HEK293 (cell line): Measurements from ENCODE around the gene PRKAR2B.

Experiments used
- SP2 ChIP-seq: fragments of 450-650 bp; formaldehyde crosslinking; IDR thresholded peaks from 2 replicates; pipeline ENCODE4 v1.5.1; 2016; ENCODE audit warnings: missing biosample characterization, missing genetic modification characterization
- ZNF155 ChIP-seq: fragments of 450-650 bp; formaldehyde crosslinking; IDR thresholded peaks from 2 replicates; pipeline ENCODE4 v1.5.1; 2016; ENCODE audit warnings: missing biosample characterization, missing genetic modification characterization
- ZNF274 ChIP-seq, 2 experiments: fragments of 200-500 bp in 1 of 2; fragments of 450-650 bp in 1 of 2; sonication (Bioruptor generic) in 1 of 2; formaldehyde crosslinking in 1 of 2; IDR thresholded peaks; 2 replicates each; pipeline versions ENCODE4 v1.5.1 to v1.6.1; 2014 to 2016; ENCODE audit warnings: borderline replicate concordance in 1 of 2, inconsistent platforms in 1 of 2, low read length in 1 of 2, missing biosample characterization in 1 of 2, missing genetic modification characterization in 1 of 2
- ZNF391 ChIP-seq: fragments of 450-650 bp; formaldehyde crosslinking; IDR thresholded peaks from 2 replicates; pipeline ENCODE4 v1.5.1; 2016; ENCODE audit warnings: low read depth, missing biosample characterization, missing genetic modification characterization, borderline replicate concordance
- TF ChIP-seq, protein P1 (sequence below): fragments of 450-650 bp; formaldehyde crosslinking; IDR thresholded peaks from 2 replicates; pipeline ENCODE4 v1.5.1; 2016; ENCODE audit warnings: missing biosample characterization, missing genetic modification characterization
- TF ChIP-seq, protein P2 (sequence below): fragments of 450-650 bp; formaldehyde crosslinking; IDR thresholded peaks from 2 replicates; pipeline ENCODE4 v1.5.1; 2016; ENCODE audit warnings: missing biosample characterization, missing genetic modification characterization

DNA sequence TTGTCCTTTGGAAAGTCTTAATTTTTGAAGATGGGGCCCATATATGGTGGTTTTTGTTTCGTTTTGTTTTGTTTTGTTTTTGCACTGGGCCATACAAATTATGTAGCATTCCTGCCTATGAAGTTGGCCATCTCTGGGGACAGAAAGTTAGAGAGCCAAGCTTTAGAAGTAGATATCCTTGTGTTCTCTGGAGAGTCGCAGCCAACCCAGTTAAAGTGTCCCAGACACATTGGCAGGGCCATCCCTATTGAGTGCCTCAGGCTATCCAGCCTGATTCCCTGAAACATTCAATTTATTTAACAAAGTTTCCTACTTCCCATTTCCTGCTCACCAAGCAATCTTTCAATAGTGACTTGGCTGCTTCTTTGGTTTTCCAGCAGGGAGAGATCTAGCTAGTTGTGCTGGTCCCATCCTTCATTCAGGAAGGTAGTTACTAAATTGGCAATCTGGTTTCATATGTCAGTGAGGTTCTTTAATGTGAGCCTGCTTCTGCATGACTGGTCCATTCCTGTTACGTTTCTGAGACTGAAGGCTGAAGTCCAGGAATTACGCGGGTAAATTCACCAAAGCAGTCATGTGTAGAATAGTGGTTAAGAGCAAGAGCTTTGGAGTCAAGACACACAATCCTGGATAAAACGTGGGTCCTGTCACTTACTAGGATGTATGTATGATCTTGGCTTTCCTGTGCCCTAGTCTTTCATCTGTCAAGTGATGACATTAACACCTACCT is 75.0 kb downstream of the PRKAR2B start:
- TF ChIP-seq, protein P1, sequence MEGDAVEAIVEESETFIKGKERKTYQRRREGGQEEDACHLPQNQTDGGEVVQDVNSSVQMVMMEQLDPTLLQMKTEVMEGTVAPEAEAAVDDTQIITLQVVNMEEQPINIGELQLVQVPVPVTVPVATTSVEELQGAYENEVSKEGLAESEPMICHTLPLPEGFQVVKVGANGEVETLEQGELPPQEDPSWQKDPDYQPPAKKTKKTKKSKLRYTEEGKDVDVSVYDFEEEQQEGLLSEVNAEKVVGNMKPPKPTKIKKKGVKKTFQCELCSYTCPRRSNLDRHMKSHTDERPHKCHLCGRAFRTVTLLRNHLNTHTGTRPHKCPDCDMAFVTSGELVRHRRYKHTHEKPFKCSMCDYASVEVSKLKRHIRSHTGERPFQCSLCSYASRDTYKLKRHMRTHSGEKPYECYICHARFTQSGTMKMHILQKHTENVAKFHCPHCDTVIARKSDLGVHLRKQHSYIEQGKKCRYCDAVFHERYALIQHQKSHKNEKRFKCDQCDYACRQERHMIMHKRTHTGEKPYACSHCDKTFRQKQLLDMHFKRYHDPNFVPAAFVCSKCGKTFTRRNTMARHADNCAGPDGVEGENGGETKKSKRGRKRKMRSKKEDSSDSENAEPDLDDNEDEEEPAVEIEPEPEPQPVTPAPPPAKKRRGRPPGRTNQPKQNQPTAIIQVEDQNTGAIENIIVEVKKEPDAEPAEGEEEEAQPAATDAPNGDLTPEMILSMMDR, result no peak
- no peak for TF ChIP-seq ZNF391 (tag by site-specific recombination)
- TF ChIP-seq, protein P2, sequence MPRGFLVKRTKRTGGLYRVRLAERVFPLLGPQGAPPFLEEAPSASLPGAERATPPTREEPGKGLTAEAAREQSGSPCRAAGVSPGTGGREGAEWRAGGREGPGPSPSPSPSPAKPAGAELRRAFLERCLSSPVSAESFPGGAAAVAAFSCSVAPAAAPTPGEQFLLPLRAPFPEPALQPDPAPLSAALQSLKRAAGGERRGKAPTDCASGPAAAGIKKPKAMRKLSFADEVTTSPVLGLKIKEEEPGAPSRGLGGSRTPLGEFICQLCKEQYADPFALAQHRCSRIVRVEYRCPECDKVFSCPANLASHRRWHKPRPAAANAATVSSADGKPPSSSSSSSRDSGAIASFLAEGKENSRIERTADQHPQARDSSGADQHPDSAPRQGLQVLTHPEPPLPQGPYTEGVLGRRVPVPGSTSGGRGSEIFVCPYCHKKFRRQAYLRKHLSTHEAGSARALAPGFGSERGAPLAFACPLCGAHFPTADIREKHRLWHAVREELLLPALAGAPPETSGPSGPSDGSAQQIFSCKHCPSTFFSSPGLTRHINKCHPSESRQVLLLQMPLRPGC (tag by site-specific recombination), result no peak
- TF ChIP-seq SP2 (tag by site-specific recombination), result no peak
- TF ChIP-seq ZNF155 (tag by site-specific recombination), result no peak
- TF ChIP-seq ZNF274 (IDR thresholded peaks at IDR 0.05; ENCODE audit: low read length), result no peak
- no peak for TF ChIP-seq ZNF274 (tag by site-specific recombination; IDR thresholded peaks at IDR 0.05; ENCODE audit: borderline replicate concordance)
